ENCODE data around the gene ABCC11.

DNA sequence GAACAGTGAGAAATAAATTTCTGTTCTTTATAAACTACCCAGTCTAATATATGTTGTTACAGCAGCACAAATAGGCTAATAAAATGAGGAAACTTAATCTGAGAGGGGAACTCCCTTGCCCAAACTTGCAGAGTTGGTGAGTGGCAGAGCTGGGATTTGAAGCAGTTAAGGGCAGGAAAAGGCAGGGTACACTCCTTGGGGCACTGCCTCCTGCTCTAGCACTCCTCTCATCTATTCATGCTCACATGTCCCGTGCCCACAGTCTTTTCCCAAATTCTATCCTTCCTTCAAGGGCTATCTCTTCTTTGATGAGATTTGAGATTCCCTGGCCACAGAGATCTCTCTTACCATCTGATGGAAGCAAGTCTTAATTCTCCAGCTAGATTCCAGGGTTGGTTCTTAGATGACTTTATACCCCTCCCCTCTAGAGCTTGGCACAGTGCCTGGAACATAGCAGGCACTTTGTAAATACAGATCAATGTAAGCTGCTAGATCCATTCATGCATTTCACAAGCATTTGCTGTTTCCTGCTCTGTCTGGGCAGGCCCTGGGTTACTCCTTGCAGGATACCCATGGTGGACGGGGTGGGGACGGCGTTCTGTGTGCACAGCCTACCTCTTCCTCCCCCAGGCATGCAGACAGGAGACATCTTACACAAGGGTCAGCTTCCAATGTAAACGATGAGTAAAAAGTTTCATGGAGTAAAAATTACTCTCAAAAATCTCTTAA is 52.3 kb downstream of the ABCC11 start:
- TF ChIP-seq, protein P1, sequence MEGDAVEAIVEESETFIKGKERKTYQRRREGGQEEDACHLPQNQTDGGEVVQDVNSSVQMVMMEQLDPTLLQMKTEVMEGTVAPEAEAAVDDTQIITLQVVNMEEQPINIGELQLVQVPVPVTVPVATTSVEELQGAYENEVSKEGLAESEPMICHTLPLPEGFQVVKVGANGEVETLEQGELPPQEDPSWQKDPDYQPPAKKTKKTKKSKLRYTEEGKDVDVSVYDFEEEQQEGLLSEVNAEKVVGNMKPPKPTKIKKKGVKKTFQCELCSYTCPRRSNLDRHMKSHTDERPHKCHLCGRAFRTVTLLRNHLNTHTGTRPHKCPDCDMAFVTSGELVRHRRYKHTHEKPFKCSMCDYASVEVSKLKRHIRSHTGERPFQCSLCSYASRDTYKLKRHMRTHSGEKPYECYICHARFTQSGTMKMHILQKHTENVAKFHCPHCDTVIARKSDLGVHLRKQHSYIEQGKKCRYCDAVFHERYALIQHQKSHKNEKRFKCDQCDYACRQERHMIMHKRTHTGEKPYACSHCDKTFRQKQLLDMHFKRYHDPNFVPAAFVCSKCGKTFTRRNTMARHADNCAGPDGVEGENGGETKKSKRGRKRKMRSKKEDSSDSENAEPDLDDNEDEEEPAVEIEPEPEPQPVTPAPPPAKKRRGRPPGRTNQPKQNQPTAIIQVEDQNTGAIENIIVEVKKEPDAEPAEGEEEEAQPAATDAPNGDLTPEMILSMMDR (IDR thresholded peaks at IDR 0.05), result no peak
- TF ChIP-seq POLR2A (IDR thresholded peaks at IDR 0.05) (no peak), EP300 (IDR thresholded peaks at IDR 0.05) (no peak), POLR2AphosphoS5 (IDR thresholded peaks at IDR 0.05) (no peak)

Data from sigmoid colon (tissue), 4 donors.